GM06990 (cell line): ENCODE results near the gene SKP1.
"Not testable (repeated sequence)": the region's sequence is repeated elsewhere in the genome, so short reads cannot be mapped to it uniquely, and the experiment has no call there.

Source experiments
- DNase-seq: peaks from one replicate; pipeline ENCODE4 v3.0.0-alpha.2; 2011; ENCODE audit not compliant: insufficient read length; ENCODE audit errors: extremely low read depth
- H3K27me3 ChIP-seq: replicated peaks from 2 replicates; pipeline ENCODE4 v1.6.0; 2011; ENCODE audit warnings: low read length; ENCODE audit not compliant: control insufficient read depth, insufficient read depth
- H3K36me3 ChIP-seq: 2 replicates; pipeline ENCODE4 v1.5.1; 2011; ENCODE audit warnings: low read length; ENCODE audit not compliant: control insufficient read depth, insufficient read depth
- H3K4me3 ChIP-seq: replicated peaks from 2 replicates; pipeline ENCODE4 v1.5.1; 2011; ENCODE audit warnings: low read depth, mild to moderate bottlenecking, control low read depth, low read length
- TF ChIP-seq, protein P1 (sequence below): IDR thresholded peaks from 2 replicates; pipeline ENCODE4 v1.5.1; 2011; ENCODE audit warnings: low read length, control low read depth, mild to moderate bottlenecking, inconsistent platforms; ENCODE audit not compliant: insufficient read depth, poor library complexity, severe bottlenecking

SKP1 gene

DNA sequence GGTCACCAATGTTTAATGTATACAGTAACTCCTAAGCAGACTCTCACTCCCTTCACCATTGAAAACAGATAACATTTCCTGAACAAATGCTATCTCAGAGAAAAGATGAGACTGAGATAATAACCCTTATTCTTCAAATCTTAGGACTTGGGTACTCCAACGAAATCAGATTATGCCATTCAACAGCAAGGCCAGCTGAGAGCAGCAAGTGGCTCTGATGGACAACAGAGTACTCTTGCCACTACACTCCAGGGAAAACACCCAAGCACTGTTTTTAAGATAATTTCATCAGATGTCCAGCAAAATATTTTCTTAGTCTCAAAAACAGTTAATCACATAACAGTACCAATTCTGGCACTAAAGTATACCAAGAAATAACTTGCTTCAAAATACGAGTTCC, 39.0 kb upstream of the SKP1 start:
- no peak for DNase-seq
- Histone ChIP-seq H3K4me3 (no peak overlapping the region), H3K36me3 (no peaks in the 10 kb centered on the region), H3K27me3 (no peaks in the 10 kb centered on the region)
- TF ChIP-seq, protein P1, sequence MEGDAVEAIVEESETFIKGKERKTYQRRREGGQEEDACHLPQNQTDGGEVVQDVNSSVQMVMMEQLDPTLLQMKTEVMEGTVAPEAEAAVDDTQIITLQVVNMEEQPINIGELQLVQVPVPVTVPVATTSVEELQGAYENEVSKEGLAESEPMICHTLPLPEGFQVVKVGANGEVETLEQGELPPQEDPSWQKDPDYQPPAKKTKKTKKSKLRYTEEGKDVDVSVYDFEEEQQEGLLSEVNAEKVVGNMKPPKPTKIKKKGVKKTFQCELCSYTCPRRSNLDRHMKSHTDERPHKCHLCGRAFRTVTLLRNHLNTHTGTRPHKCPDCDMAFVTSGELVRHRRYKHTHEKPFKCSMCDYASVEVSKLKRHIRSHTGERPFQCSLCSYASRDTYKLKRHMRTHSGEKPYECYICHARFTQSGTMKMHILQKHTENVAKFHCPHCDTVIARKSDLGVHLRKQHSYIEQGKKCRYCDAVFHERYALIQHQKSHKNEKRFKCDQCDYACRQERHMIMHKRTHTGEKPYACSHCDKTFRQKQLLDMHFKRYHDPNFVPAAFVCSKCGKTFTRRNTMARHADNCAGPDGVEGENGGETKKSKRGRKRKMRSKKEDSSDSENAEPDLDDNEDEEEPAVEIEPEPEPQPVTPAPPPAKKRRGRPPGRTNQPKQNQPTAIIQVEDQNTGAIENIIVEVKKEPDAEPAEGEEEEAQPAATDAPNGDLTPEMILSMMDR, result no peak

DNA sequence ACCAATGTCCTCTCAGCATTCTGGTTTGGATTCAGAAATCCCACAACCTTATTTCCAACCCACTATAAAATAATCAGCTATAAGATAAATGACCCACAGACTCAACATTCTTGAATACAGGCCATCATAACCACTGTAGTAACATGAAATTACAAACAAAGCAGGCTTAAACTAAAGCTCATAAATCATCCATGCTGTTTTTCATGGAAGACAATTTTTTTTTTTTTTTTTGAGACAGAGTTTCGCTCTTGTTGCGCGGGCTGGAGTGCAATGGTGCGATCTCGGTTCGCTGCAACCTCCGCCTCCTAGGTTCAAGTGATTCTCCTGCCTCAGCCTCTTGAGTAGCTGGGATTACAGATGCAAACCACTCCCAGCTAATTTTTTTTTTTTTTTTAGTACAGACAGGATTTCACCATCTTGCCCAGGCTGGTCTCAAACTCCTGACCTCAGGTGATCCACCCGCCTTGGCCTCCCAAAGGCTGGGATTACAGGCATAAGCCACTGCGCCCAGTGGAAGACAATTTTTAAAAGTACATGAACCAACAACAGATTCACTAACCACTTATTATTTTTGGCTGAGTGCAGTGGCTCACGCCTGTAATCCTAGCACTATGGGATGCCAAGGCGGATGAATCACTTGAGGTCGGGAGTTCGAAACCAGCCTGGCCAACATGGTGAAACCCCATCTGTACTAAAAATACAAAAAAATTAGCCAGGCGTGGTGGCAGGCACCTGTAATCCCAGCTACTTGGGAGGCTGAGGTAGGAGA, 34.7 kb upstream of the SKP1 start:
- H3K4me3 ChIP-seq, DNase-seq, H3K36me3 ChIP-seq, H3K27me3 ChIP-seq: not testable (repeated sequence)

DNA sequence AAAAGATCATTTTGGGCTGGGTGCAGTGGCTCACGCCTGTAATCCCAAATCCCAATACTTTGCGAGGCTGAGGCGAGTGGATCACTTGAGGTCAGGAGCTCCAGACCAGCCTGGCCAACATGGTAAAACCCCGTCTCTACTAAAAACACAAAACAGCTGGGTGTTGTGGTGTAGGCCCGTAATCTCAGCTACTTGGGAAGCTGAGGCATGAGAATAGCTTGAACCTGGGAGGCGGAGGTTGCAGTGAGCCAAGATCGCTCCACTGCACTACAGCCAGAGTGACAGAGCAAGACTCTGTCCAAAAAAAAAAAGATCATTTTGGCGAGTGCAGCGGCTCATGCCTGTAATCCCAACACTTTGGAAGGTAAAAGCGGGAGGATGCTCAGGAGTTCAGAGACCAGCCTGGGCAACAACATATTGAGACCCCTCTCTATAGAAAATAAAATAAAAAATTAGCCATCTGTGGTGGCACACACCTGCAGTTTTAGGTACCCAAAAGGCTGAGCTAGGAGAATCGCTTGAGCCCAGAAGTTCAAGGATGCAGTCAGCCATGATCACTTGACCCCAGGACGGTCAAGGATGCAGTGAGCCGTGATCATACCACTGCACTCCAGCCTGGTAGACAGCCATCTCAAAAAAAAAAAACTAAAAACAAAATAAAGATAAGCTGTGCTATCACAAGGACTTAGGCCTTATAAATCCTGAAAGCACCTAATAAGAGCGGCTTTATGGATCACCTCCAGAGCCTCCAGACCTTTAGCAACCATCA, 32.9 kb upstream of the SKP1 start:
- DNase-seq, result no peak
- H3K36me3 ChIP-seq, result no peaks in the 10 kb centered on the region; the same call in 1 of the 2 replicates
- H3K27me3 ChIP-seq, result no peaks in the 10 kb centered on the region
- TF ChIP-seq, protein P1, result no peak
- no peak overlapping the region for H3K4me3 ChIP-seq

DNA sequence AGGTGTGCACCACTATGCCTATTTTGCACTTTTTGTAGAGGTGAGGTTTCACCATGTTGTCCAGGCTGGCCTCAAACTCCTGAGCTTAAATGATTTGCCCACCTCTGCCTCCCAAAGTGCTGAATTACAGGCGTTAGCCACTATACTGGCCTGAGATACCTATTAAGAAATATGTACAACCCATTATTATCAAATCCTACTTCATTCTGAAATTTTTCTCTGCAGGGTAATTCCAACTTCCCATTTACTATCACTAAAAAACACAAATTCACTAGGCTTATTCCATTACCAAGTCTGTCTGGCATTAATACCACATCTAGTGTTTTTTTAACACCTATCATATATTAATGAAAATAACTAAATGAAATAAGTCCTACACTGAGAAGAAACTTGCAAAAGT, 30.9 kb upstream of the SKP1 start:
- Histone ChIP-seq H3K4me3 (no peak overlapping the region), H3K27me3 (no peaks in the 10 kb centered on the region), H3K36me3 (peaks cover 4% of the 10 kb centered on the region; the same call in 1 of the 2 replicates)
- no peak for DNase-seq
- TF ChIP-seq, protein P1, result no peak

DNA sequence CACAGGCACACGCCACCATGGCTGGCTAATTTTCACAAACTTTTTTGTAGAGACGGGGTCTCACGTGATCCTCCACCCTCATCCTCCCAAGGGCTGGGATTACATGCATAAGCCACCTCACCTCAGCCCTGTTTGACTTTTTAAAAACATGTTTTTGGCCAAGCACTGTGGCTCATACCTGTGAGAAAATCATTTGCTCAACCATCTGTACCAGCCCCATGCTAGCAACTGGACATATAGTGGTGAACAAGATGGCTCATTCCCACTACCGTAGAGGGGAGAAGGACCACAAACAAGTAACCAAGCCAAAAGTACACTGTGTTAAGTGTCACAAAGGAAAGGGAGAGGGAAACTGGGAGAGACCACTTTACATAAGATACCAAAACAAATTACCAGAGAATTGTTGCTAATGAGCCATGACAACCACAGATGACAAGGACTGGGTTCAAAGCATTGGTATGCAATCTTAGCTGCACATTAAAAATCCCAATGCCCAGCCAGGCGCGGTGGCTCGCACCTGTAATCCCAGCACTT, 29.9 kb upstream of the SKP1 start:
- peaks cover 4% of the 10 kb centered on the region; the same call in 1 of the 2 replicates for H3K36me3 ChIP-seq
- DNase-seq, result no peak
- TF ChIP-seq, protein P1, result no peak
- no peak overlapping the region for H3K4me3 ChIP-seq
- no peaks in the 10 kb centered on the region for H3K27me3 ChIP-seq

DNA sequence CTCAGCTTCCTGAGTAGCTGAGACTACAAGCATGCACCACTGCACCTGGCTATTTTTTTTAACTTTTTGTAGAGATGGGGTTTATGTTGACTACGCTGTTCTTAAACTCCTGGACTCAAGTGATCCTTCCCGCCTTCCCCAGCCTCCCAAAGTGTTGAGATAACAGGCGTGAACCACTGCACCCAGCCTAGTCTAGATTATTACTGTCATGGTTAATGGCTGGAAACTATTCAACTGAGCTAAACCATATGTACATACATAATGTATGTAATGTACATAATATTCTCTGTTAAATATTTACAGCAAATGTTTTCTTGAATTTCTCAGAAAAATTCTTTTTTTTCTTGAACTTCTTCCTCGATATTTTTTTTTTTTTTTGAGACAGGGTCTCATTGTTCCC, 27.8 kb upstream of the SKP1 start:
- H3K27me3 ChIP-seq, result no peaks in the 10 kb centered on the region
- DNase-seq, result no peak
- H3K4me3 ChIP-seq, result no peak overlapping the region
- TF ChIP-seq, protein P1, result no peak
- H3K36me3 ChIP-seq, result peaks cover 9% of the 10 kb centered on the region
